HG03064 (cell line): ENCODE data around the gene GADL1.

Source experiments
- ATAC-seq: cut with Tn5 transposase; IDR thresholded peaks from one replicate; pipeline ENCODE4 v1.9.1; 2021; ENCODE audit warnings: low read depth; ENCODE audit not compliant: unreplicated experiment

The GADL1 gene

DNA sequence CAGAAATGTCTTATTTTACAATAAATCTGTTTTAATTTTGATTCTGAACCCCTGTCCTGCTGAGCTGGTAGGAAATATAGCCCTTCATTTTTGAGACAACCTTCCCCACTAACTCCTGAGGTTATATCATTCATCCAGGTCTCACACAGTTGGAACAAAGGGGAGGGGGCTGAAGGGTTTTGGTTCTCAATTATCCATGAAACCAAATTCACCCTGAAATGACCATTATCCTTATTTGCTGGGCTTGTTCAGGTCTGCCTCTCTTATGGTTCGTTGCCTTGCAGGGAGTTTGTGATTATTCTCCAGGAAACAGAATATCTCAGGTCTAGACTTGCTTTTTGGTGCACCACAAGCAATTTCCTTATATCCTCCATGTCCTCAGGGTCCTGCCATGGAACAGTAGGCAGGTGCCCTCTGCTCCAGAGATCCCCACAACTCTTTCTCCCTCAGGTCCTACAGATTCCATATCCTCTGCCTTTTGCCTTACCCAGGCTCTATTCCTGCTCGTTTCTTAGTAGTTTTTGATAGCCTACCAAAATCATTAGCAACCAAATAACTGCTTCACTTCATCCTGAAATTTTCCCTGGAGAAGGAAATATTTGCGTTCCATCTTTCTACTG lies 193.6 kb downstream of the GADL1 start:
- ATAC-seq = no peak

GRCh38 chr3:30699927-30700326 lies 194.5 kb downstream of the GADL1 start:
- no peak for ATAC-seq

- ATAC-seq = no peak
These were observed 195.9 kb downstream of the GADL1 start for GRCh38 chr3:30698549-30698948.

DNA sequence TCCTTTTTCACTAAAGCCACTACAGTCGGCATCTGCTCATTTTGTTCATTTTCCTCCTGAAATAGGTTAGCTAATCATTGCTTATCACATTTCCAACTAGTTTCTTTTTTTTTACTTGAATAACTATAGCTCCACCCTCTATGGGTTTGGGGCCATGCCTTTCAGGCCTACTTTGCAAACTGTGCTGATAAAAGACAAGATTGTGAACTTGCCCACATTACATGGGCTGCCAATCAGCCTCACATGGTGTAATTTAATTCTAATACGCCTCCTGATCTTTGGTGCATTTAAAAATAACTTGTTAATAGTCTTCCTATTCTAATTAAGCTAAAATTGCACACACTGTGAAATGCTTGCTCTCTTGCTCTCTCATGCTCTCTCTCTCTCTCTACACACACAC lies 197.6 kb downstream of the GADL1 start:
- no peak for ATAC-seq

- no peak for ATAC-seq
These were observed 198.1 kb downstream of the GADL1 start for GRCh38 chr3:30696403-30696819.

- no peak for ATAC-seq
These were observed 199.0 kb downstream of the GADL1 start for GRCh38 chr3:30695302-30696061.

GRCh38 chr3:30694668-30695067 lies 199.8 kb downstream of the GADL1 start:
- ATAC-seq = no peak

DNA sequence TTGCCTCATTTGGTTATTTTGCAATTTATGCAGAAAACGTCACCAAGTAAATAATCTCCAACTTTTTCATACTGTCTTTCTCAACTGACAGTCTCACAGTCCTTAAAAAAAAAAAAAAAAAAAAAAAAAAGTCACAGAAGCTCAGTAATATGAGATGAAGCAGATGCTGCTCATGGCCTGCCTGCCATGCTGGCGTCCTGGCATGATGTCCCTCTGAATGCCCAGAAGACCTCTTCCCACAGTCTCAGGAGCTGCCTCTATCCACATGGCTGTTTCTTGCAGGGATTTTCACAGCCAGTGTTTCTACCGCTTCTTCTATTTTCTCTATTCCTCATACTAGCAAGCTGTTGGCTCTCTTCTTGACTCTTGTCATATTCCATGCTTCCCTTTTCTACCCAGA lies 200.3 kb downstream of the GADL1 start:
- ATAC-seq = no peak

GRCh38 chr3:30693470-30694120 lies 200.9 kb downstream of the GADL1 start:
- peak; percentile 93 for ATAC-seq

DNA sequence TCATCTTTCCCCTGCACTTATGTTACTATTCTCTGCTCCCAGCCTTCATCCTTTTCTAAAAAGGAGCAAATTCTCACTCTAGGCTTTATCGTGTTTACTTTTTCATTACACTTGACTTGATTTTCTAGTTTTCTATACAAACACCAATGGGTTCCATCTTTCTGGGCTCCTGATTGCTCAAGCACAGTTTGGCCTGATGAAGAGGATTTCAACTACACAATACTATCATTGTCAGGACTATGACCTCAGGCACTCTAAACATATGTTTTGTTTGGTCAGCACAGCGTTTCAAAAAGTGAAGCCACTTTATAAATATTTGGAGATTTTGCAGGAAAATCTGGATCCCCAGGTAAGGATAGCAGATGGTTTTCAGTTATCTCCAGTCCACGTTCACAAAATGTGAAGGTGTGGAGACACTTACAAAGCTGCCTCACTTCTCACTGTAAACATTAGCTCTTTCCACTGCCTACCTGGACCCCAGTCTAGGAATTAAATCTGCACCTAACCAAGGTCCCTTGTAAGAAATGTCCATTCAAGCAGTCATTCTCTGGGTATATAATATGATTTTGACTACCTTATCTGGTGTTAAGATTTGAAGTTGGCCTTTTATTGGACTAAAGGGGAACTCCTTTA lies 201.8 kb downstream of the GADL1 start:
- ATAC-seq = no peak

GRCh38 chr3:30691944-30692343 lies 202.5 kb downstream of the GADL1 start:
- ATAC-seq = no peak

- ATAC-seq = no peak
These were observed 203.1 kb downstream of the GADL1 start for GRCh38 chr3:30691249-30691880.

DNA sequence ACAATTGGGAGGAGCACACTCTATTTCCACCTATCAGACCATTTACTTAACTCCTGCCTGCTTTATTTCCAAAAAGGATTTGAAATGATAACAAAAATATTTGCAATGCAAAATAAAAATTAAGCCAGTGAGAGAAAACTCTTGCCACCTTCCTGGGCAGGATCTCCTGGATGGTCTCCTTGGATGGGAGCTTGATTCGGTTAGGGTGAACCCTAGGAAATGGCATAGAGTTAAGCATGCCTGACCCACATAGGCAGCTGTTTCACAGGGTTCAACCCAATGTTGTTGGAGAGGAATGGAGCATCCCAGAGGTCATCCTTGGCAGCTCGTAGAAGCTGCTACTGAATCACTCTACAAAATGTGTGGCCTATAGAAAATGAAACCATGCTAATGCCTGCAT lies 204.3 kb downstream of the GADL1 start:
- ATAC-seq = no peak

DNA sequence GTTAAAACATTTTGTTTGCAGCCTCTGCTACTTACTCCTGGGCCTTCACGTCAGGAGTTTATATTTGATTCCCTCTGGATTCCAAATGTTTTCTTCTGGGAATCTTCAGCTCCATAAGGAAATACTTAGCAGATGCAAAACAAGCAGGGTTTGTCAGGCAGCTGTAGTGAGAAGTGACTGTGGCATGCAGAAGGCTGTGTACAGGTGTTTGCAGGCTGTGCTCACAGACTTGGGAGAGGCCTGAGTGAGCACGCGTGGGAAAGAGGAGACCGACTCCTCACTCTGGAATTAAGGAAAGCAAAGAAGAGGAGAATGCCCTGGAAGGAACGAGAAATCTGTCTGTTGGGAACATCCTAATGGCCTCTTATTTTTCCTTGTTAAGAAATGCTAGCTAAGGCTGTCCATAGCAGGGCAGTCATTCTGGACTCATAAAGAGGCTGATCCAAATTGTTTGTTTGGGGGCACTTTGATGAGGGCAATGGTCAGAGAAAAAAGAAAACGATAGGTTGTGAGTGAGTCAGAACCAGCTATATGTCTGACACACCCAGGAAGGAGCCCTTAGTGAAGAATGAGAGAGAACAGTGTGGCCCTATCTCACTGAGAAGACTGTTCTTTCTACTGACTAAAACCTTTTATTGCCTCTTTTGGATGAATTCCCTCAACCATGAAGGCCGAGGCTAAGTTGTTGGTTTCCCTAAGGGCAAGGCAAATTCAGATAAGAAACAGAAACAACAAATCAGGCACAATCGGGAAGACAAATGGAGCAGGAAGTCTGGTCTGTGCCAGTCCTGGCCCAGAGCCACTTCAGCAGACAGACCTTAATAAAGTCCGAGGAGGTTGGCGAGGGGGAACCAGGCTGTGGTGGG lies 205.5 kb downstream of the GADL1 start:
- ATAC-seq = no peak

DNA sequence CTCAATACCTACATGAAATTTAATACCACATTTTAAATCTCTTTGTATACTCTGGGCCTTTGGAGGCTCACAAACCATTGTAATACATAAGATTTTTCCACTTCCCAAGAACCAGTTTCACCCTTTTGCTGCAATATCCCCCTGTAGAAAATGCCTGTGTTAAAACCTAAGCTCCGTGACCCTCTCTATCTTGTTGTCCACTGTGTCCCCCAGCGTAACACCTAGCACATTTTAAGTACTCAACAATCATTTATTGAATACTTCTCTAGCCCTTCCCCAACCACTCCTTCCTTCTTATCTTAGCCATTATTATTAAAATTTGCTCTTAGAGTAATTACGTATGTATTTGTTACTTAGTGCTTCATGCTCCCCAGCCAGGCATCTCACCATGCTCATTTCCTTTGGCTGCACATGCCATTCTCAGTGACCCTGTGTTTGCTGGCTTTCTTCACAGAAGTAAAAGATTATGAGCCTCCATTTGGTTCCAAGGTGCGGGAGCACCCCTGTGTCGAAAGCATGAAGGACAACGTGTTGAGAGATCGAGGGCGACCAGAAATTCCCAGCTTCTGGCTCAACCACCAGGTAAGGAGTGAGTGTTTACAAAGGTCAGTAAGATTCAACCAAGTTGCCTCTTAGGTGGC lies 206.4 kb downstream of the GADL1 start:
- ATAC-seq = no peak

DNA sequence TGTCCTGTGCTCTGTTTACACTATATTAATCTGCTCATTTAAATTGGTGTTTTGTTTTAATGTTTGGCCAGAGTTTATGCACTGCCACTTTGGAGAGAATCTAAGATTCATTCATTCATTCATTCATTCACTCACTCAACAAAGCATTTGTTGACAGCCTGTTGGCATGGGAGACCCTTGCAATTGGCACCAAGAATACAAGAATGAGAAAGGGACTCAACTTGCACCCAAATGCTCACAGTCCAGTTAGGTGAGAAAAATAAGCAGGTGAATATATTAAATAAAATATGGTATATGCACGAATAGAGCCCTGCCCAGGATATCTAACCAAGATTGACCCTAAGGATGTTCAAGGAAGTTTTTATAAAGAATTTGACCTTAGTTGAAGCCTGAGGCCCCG lies 207.7 kb downstream of the GADL1 start:
- ATAC-seq = no peak

GRCh38 chr3:30686176-30686575 lies 208.3 kb downstream of the GADL1 start:
- ATAC-seq = no peak

DNA sequence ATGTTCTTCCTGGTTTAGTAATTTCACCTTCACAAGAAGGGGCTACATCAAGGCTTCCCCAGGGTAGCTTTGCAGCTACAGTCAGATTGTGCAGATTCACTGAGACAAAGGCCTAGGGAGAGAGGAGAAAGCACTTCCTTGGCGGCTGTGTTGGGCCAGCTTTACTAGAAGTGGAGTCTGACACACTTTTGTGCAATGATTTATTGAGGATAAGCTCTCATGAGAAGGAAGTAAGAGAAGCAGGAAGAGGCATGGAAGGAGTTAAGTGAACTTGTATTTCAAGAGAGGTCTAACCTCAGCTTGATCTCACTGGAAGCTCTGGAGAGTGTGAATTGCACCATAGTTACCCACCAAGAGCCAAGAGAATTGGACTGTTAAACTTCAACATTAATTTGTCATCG lies 209.2 kb downstream of the GADL1 start:
- ATAC-seq = no peak

DNA sequence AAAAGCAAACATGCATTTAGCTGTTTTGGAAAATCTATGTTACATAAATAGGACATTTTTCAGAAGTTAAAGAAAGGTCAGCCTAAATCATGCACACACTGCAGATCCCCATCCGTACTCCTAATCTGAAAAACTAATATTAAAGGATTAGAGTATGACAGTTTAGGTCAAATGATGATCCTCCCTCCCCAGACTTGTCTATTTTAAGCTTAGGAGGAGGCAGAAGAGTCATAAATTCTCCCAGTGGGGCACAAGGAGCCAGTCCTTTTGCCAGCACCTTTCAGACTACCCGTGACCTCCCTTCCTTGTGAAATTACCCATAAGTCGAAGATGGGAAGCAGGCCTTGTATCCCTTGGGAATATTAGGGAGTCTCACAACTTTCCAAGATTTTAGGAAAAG lies 210.1 kb downstream of the GADL1 start:
- no peak for ATAC-seq

DNA sequence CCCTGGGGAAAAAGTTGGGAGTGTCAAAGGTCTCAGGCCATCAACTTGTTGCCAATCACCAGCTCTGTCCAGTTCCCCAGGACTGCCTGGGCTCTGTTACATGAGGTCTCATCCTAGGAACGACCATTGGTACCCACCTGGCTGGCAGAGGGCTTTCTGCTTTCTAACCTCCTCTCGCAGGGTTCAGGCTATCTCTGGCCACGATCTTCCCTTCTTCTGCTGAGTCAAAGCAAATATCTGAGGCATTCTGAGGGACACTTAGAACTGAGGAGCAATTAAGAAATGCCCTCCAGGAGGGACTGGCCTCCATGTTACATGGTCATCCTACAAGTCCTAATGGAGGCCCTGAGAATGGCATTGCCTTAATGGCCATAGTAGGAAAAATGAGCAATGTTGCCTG lies 210.7 kb downstream of the GADL1 start:
- no peak for ATAC-seq
